ENCODE measurements around the gene DUSP23. TPM values are rescaled to one million over a fixed set of nuclear protein-coding genes. Genes with fewer than 3 reads are reported as not detected.

Gene DUSP23
- total RNA-seq, 2 donors from 2014 or later, result 79.3 to 85.0 TPM

DNA sequence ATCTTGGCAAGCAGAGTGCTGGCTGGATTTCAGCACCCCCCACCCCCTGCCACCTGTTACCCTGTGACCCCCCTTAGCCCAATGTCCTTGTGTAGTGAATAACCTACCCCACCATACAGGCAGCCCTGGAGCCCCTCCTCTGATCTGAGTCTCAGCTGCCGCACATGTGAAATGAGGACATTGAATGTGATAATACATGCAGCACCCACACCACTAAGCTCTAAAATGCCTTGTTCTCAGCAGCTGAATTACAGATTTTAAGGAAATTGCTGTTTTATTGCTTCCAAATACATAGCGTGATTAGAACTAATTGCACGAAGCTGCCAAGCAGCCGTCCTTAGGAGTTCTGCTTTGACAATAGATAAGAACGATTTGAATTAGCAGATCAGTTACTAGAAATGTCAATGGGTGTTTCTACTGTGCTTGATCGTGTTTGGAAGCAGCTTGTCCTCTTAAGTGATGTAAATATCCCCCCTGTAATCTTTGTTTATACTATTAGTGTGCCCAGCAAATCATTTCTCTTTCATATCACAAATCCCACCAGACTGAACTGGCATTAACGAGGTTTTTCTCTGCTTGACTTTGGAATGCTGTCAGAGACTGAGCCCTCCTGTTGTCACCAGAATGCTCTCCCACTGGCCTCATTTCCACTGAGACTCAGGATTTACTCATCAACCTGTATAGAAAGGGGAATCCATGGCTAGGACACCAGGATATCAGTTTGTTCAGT lies 50.8 kb downstream of the DUSP23 start:
- 39% methylated on average over 7 of the region's 7 CpGs for WGBS
- Histone ChIP-seq H3K27ac (no peak overlapping the region), H3K4me1 (replicated peaks) (no peaks in the 10 kb centered on the region), H3K36me3 (no peaks in the 10 kb centered on the region), H3K9me3 (no peaks in the 10 kb centered on the region), H3K4me3 (no peak overlapping the region), H3K27me3 (replicated peaks; ENCODE audit: insufficient read depth) (no peaks in the 10 kb centered on the region)
- DNase-seq (ENCODE audit: low spot score), result no peak
- TF ChIP-seq POLR2A (IDR thresholded peaks at IDR 0.05) (no peak), POLR2AphosphoS5 (IDR thresholded peaks at IDR 0.05) (no peak)
- TF ChIP-seq, protein P1, sequence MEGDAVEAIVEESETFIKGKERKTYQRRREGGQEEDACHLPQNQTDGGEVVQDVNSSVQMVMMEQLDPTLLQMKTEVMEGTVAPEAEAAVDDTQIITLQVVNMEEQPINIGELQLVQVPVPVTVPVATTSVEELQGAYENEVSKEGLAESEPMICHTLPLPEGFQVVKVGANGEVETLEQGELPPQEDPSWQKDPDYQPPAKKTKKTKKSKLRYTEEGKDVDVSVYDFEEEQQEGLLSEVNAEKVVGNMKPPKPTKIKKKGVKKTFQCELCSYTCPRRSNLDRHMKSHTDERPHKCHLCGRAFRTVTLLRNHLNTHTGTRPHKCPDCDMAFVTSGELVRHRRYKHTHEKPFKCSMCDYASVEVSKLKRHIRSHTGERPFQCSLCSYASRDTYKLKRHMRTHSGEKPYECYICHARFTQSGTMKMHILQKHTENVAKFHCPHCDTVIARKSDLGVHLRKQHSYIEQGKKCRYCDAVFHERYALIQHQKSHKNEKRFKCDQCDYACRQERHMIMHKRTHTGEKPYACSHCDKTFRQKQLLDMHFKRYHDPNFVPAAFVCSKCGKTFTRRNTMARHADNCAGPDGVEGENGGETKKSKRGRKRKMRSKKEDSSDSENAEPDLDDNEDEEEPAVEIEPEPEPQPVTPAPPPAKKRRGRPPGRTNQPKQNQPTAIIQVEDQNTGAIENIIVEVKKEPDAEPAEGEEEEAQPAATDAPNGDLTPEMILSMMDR (IDR thresholded peaks at IDR 0.05), result no peak
- intact Hi-C loops (cut with DNase I), result no loop called here

Other genes with a start within 250 kb of the DUSP23 start
- gene OR10J5, start 245.0 kb upstream of the DUSP23 start, total RNA-seq, result not detected
- gene APCS, start 193.1 kb upstream of the DUSP23 start, total RNA-seq, result not detected
- under 1 TPM in 1 of 2 donors, not detected in 1; 0.55 TPM for gene CRP, start 66.4 kb upstream of the DUSP23 start, total RNA-seq
- not detected for gene FCRL6, start 21.4 kb downstream of the DUSP23 start, total RNA-seq
- 1 to 10 TPM; 1.1 to 1.2 TPM for gene SLAMF8, start 45.9 kb downstream of the DUSP23 start, total RNA-seq
- not detected for gene VSIG8, start 81.7 kb downstream of the DUSP23 start, total RNA-seq
- 1 to 10 TPM in 1 of 2 donors, not detected in 1; 2.6 TPM for gene CFAP45, start 119.2 kb downstream of the DUSP23 start, total RNA-seq
- 100 to 1,000 TPM in 1 of 2 donors, 10 to 100 TPM in 1; 97.1 to 386 TPM for gene TAGLN2, start 144.5 kb downstream of the DUSP23 start, total RNA-seq
- gene IGSF9, start 164.7 kb downstream of the DUSP23 start, total RNA-seq, result 10 to 100 TPM in 1 of 2 donors, 1 to 10 TPM in 1; 7.6 to 17.3 TPM
- not detected for gene SLAMF9, start 173.3 kb downstream of the DUSP23 start, total RNA-seq